HEK293T (cell line): ENCODE data around the gene PTEN.

Experiments used
- ARNT ChIP-seq: fragments of 450-650 bp; IDR thresholded peaks from 2 replicates; pipeline ENCODE4 v1.6.1; 2017; ENCODE audit warnings: mild to moderate bottlenecking
- BHLHE40 ChIP-seq: fragments of 450-650 bp; IDR thresholded peaks from 2 replicates; pipeline ENCODE4 v1.6.1; 2016; ENCODE audit warnings: mild to moderate bottlenecking, moderate library complexity, borderline replicate concordance
- CTBP1 ChIP-seq: fragments of 450-650 bp; IDR thresholded peaks from 2 replicates; pipeline ENCODE4 v1.6.1; 2016; ENCODE audit warnings: borderline replicate concordance
- ELF4 ChIP-seq: fragments of 450-650 bp; IDR thresholded peaks from 2 replicates; pipeline ENCODE4 v1.6.1; 2017; ENCODE audit warnings: antibody characterized with exemption
- FOXA1 ChIP-seq: fragments of 450-650 bp; IDR thresholded peaks from 2 replicates; pipeline ENCODE4 v1.6.1; 2016; ENCODE audit warnings: mild to moderate bottlenecking
- FOXK2 ChIP-seq: fragments of 450-650 bp; IDR thresholded peaks from 2 replicates; pipeline ENCODE4 v1.6.1; 2016; ENCODE audit warnings: mild to moderate bottlenecking
- FOXM1 ChIP-seq: fragments of 450-650 bp; IDR thresholded peaks from 2 replicates; pipeline ENCODE4 v1.6.1; 2017; ENCODE audit warnings: mild to moderate bottlenecking, borderline replicate concordance
- HDGF ChIP-seq: fragments of 450-650 bp; IDR thresholded peaks from 2 replicates; pipeline ENCODE4 v1.6.1; 2017; ENCODE audit warnings: antibody characterized with exemption, borderline replicate concordance
- NFRKB ChIP-seq: fragments of 450-650 bp; IDR thresholded peaks from 2 replicates; pipeline ENCODE4 v1.6.1; 2016; ENCODE audit warnings: mild to moderate bottlenecking, moderate library complexity
- SP1 ChIP-seq: fragments of 450-650 bp; IDR thresholded peaks from 2 replicates; pipeline ENCODE4 v1.6.1; 2017
- SUZ12 ChIP-seq: fragments of 450-650 bp; IDR thresholded peaks from 2 replicates; pipeline ENCODE4 v1.6.1; 2016; ENCODE audit warnings: mild to moderate bottlenecking
- TARDBP ChIP-seq: fragments of 450-650 bp; IDR thresholded peaks from 2 replicates; pipeline ENCODE4 v1.6.1; 2016
- ZNF384 ChIP-seq: fragments of 450-650 bp; IDR thresholded peaks from 2 replicates; pipeline ENCODE4 v1.6.1; 2016

GRCh38 chr10:87987206-87987605 lies 123.8 kb downstream of the PTEN start:
- no peak for TF ChIP-seq FOXM1
- no peak for TF ChIP-seq ELF4
- no peak for TF ChIP-seq SP1
- TF ChIP-seq ZNF384, result no peak
- no peak for TF ChIP-seq BHLHE40
- TF ChIP-seq NFRKB, result no peak
- TF ChIP-seq FOXK2, result no peak
- no peak for TF ChIP-seq SUZ12
- no peak for TF ChIP-seq ARNT
- TF ChIP-seq HDGF, result no peak
- TF ChIP-seq FOXA1, result no peak
- TF ChIP-seq CTBP1, result no peak
- no peak for TF ChIP-seq TARDBP
